HS-5 (cell line): ENCODE measurements around the gene SCT.

ENCODE experiments used
- DNase-seq: peaks from one replicate; pipeline ENCODE4 v3.0.0-alpha.2; 2012; ENCODE audit warnings: low read depth

Gene SCT

GRCh38 chr11:643849-644738, 17.1 kb upstream of the SCT start:
- DNase-seq: no peak

DNA sequence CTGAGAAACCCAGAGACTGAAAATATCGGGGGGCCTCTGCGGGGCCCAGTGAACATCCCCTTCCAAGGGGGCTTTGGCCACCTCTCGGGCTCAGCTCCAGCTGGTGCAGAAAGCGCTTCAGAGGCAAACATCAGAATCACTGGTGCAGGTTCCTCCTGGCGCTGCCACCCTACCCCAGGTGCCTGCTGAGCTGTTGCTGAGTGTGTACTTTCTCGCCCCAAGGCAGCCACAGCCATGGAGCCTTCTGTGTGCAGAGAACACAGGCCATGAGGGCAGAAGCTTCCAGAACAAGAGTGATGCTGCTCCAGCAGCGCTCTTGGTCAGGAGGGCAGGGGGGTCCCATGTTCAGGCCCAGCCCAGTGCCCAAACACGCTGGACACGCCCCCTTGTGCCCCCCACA, 16.4 kb upstream of the SCT start:
- DNase-seq: no peak

DNA sequence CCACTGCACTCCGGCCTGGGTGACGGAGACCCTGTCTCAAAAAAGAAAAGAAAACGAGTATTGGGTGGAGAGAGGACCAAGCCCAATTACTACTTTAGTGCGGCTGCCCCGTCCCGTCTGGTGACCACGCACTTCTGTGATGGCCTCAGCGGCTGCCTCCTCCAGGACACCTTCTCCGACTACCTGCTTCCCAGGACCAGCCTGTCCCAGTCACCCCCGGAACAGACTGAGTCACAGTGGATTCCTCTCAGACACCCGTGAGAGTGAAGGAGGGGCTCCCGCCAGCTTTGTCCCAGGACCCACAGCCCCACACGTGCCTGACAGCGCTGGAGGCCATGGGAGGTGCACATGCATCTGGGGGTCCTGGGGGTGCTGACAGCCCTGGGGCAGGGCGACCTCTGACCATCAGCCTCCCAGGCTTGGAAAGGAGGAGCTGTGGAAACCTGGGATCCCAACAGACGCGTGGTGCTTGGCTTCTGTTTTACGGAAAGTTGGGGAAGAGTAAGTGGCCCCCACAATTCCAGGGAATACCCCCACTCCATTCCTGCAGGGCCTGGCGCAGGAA, 14.9 kb upstream of the SCT start:
- no peak for DNase-seq

DNA sequence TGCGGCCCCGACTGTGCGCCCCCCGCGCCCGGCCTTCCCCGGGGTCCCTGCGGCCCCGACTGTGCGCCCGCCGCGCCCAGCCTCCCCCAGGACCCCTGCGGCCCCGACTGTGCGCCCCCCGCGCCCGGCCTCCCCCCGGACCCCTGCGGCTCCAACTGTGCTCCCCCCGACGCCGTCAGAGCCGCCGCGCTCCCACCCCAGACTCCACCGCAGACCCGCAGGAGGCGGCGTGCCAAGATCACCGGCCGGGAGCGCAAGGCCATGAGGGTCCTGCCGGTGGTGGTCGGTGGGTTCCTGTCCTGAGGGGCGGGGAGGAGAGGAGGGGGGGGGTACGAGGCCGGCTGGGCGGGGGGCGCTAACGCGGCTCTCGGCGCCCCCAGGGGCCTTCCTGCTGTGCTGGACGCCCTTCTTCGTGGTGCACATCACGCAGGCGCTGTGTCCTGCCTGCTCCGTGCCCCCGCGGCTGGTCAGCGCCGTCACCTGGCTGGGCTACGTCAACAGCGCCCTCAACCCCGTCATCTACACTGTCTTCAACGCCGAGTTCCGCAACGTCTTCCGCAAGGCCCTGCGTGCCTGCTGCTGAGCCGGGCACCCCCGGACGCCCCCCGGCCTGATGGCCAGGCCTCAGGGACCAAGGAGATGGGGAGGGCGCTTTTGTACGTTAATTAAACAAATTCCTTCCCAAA, 13.2 kb upstream of the SCT start:
- no peak for DNase-seq

GRCh38 chr11:639332-639955, 12.5 kb upstream of the SCT start:
- no peak for DNase-seq

DNA sequence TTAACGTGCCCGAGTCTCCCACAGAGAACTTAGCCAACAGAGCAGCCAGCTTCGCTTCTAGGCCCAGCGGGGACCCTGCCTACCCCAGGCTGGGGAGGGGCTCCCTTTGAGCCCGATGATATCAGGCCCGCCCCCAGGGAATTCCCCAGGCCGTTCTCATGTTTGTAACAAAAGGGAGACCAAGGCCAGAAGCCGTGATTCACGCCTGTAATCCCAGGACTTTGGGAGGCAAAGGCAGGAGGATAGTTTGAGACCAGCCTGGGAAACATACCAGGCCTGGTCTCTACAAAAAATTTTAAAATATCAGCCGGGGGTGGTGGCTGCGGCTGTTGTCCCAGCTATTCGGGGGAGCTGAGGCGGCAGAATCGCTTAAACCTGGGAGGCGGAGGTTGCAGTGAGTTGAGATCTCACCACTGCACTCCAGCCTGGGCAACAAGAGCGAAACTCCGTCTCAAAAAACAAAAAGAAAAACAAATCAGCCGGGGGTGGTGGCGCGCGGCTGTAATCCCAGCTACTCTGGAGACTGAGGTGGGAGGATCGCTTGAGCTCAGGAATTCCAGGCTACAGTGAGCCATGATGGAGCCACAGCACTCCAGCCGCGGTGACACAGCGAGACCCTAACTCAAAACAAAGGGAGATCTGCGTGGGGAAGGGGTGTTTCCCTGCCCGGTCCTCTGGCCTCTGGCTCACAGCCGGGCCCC, 11.8 kb upstream of the SCT start:
- no peak for DNase-seq

DNA sequence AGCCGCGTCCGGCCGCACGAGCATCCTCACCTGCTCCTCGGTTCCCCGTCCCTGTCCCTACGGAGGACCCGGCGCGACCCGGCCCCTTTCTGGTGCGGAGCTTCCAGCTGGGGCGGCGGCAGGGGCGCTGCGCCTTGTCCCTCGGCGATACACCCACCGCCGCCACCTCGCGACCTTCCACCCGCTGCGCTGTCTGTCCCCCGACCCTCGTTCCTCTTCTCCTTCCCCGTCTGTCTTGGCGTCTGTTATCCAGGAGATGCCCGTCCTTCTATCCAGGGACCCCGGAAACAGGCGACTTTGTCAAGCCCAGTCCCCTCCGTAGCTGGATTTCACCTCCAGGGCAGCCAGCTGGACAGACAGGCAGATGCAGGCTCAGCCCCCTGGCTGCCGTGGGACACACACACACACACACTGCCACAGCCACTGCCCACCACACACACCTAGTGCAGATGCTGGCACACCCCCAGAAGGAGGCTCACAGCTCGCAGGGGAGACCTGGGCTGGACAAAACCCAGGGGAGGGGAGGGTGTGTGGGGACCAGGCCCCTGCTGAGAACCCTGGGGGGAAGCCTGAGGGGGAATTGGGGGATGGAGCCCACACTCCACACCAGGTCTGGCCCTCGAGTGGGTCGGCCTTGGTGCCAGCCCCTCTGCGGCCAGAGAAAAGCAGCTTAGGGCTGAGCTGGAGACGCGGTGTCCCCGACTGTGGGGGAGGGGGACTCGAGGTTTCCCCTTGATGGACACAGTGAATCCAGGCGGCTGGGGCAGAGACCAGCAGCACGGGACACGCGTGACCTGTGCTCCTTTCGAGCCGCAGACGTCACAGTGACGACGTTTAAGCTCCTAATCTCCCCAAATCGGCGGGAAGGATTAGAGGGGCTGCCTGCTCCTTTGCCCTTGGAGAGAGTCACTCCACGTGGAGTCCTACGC, 10.9 kb upstream of the SCT start:
- no peak for DNase-seq

- DNase-seq: no peak
Measured at GRCh38 chr11:637333-637592, 10.3 kb upstream of the SCT start.

DNA sequence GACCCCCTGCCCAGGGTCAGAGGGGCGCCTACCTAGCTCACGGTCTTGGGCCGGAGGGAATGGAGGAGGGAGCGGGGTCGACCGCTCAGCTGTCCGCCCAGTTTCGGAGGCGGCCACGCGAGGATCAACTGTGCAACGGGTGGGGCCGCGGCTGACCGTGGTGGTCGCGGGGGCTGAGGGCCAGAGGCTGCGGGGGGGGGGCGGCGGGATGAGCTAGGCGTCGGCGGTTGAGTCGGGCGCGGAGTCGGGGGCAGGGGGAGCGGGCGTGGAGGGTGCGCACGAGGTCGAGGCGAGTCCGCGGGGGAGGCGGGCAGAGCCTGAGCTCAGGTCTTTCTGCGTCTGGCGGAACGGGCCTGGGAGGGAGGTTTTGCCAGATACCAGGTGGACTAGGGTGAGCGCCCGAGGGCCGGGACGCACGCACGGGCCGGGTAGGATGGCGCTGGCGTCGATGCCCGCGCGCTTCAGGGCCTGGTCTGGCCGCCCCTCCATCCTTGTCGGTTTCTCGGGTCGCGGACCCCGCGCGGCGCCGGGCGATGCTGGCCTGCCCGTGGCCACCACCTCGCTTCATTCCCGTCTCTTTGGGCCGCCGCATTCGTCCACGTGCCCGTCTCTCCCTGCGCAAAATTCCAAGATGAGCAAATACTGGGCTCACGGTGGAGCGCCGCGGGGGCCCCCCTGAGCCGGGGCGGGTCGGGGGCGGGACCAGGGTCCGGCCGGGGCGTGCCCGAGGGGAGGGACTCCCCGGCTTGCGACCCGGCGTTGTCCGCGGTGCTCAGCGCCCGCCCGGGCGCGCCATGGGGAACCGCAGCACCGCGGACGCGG, 9.7 kb upstream of the SCT start, which contains the start of gene DRD4:
TSS of gene DRD4 (plus strand) at position 759 of the 822 bp plus-strand sequence. CDS start at position 795, 36 bp downstream.
- DNase-seq: no peak

DNA sequence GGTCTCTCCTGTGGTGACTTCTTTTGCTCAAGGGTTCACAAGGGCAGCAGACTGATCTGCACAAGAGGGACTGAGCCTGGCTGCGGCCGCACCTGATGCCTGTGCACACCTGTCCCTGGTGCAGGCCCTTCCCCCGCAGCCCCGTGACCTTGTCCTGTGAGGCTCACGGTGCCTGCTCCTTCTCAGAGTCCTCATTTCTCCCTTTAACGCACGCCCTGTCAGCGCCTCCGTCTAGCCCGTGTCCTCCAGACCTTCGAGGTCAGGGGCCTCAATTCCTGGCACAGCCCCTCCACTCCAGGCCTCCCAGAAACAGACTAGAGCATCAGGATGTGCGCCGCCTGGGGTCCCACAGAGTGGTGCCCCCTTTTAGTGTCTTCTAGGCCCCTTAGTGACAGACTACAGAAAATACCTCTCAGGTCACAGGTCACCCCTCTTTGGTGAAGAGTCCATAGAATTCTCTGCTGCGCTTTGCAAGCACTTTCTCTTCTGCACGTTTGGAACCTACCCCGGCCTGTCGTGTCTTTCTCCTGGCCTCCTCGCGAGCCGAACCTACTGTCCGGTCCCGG, 9.0 kb upstream of the SCT start:
- no peak for DNase-seq

- DNase-seq: no peak
Measured at GRCh38 chr11:630871-631270, 3.9 kb upstream of the SCT start.

- no peak for DNase-seq
Measured at GRCh38 chr11:629237-629583, 2.2 kb upstream of the SCT start.

GRCh38 chr11:628056-628455, 1.1 kb upstream of the SCT start:
- DNase-seq: no peak

DNA sequence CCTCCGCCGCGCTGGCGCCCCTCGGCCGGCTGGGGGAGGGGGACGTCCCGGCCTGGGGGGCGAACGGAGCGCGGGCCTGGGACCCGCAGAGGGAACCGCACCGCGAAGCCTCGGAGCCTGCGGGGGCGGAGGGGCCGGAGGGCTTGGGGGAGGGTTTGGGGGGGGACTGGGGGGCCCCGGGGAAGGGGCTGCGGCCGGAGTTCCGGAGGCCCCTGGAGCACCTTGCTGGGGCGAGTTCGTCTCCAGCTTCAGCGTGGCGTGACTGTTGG, 261 bp upstream of the SCT start:
- no peak for DNase-seq

GRCh38 chr11:625636-626268, 1.2 kb downstream of the SCT start:
- DNase-seq: no peak

GRCh38 chr11:624705-625635, 2.0 kb downstream of the SCT start, which contains the start of gene CDHR5:
Gene CDHR5 (minus strand): TSS chr11:624955. CDS start chr11:624902, 53 bp downstream.
- no peak for DNase-seq

DNA sequence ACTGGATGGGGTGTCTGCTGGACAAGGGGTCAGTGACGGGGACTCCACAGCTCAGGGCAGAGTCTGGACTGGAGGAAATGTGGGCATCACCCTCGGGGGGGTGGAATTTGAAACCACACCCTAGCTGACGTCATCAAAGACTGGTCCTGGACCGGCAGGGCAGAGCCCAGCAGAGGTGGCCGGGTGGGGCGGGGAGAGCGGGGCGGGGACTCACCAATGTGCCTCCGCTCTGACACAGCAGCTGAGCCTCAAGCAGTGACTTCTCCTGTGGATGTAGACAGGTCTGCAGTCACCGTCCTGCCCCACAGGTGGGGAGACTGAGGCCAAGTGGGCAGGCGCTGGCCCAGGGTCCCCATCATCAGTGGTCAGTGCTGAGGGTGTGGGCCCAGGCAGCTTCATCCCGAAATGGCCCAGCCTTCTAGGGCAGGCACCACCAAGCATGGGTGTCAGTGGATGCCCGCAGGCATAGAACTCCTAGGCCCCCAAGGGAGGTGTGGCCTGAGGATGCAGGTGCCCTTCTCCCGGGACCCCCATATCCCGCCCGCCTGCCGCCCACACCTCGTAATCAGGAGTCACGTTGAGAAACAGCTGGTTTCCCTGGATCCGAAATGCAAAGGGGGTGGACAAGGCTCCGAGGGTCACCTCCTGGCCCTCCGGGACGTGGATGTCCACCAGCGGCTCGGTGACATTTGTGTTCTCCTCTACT, 2.8 kb downstream of the SCT start:
- no peak for DNase-seq

DNA sequence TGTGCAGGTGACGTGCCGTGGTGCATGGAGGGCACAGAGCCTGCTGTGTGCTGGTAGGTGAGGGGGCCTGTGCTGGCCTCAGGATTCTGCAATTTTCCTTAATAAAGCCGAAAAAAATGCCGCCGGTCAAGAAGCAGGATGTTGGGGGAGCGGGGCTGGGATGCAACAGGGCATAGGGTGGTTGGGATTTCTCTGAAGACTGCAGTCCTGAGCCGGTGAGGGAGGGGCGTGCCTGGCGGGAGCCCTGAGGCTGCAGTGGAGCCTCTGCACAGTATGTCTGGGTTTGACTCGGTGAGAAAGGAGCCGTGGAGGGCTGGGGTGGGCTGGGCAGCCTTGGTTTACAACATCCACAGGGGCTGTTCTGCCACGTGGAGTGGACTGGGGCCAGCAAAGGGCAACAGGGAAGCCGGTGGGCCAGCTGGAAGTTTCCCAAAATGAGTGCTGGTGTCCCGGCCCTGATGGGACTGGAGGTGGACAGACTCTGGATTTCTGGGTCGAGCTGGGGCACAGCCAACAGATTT, 3.6 kb downstream of the SCT start:
- no peak for DNase-seq
